GM23338 (cell line): ENCODE measurements around the gene PRLH. TPM values are rescaled to one million over a fixed set of nuclear protein-coding genes. Genes with fewer than 3 reads are reported as not detected.

Experiments used
- ETS1 ChIP-seq: IDR thresholded peaks from 2 replicates; pipeline ENCODE4 v1.6.1; 2016; ENCODE audit warnings: antibody characterized with exemption
- EZH2phosphoT487 ChIP-seq: fragments of 200-600 bp; sonication (generic); IDR thresholded peaks from one replicate; pipeline ENCODE4 v1.8.1; 2018; ENCODE audit warnings: antibody characterized with exemption; ENCODE audit not compliant: unreplicated experiment
- POLR2AphosphoS5 ChIP-seq: IDR thresholded peaks from 2 replicates; pipeline ENCODE4 v1.6.1; 2016; ENCODE audit warnings: antibody characterized with exemption, low read depth
- REST ChIP-seq: IDR thresholded peaks from one replicate; pipeline ENCODE4 v1.6.1; 2018; ENCODE audit warnings: antibody characterized with exemption; ENCODE audit not compliant: unreplicated experiment
- STAT1 ChIP-seq: IDR thresholded peaks from one replicate; pipeline ENCODE4 v1.6.1; 2016; ENCODE audit warnings: antibody characterized with exemption; ENCODE audit not compliant: unreplicated experiment
- ZNF462 ChIP-seq: fragments of 250-450 bp; sonication (Bioruptor Pico); IDR thresholded peaks from 2 replicates; pipeline ENCODE4 v1.5.0; 2020; ENCODE audit warnings: mild to moderate bottlenecking, moderate library complexity
- polyA plus RNA-seq: library from polyadenylated mRNA; unstranded; fragments of >200 nt; fragmentation: Nextera tagmentation; extraction: Ambion mirVana; gene quantifications from 2 replicates; pipeline ENCODE4 v1.2.1, GENCODE V29; 2016
- total RNA-seq: library from RNA; depleted of rRNA; stranded (reverse); fragments of >200 nt; shearing (Covaris generic); gene quantifications from 2 replicates; pipeline ENCODE4 v1.2.3, GENCODE V29; 2014

Gene PRLH
- total and polyA plus RNA-seq, 2 experiments from 2014 or later = not detected

- TF ChIP-seq ZNF462 = no peak
- no peak for TF ChIP-seq STAT1
- TF ChIP-seq POLR2AphosphoS5 = no peak
- no peak for TF ChIP-seq EZH2phosphoT487
- TF ChIP-seq ETS1 = no peak
- no peak for TF ChIP-seq REST
These were observed 26.7 kb downstream of the PRLH start (continued) for GRCh38 chr2:237593036-237593435.
